HG03565 (cell line): ENCODE results near the gene KMT2A.

Source experiments
- ATAC-seq: cut with Tn5 transposase; IDR thresholded peaks from one replicate; pipeline ENCODE4 v1.9.1; 2021; ENCODE audit warnings: mild to moderate bottlenecking, moderate library complexity; ENCODE audit not compliant: unreplicated experiment

KMT2A gene

DNA sequence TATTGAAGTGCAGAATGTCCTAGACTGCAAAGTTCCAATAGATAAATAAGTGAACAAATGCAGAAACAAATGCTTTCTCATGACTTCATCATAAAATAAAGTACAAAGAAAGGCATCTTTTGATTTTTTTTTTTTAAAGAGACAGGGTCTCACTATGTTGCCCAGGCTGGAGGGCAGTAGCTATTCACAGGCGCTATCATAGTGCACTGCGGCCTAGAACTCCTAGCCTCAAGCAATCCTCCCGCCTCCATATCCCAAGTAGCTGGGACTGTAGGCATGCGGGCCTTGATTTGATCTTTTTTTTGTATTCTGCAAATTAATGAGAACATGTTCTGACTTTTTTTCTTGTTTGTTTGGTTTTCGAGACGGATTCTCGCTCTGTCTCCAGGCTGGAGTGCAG, 138.3 kb downstream of the KMT2A start:
- ATAC-seq, result no peak
